Measurements from ENCODE around the gene NDFIP1.

The NDFIP1 gene

GRCh38 chr5:142091922-142092321 lies 16.7 kb upstream of the NDFIP1 start:
- ChIA-PET POLR2A (no interaction called here), CTCF (interaction anchor here (1.1 to 1.5 kb wide), 2 partner anchors 13 to 52 kb away, joined by 3 to 5 read pairs; no protein-coding TSS in a partner anchor)
- no CpG with 5 or more reads among the region's 2 CpGs for WGBS (ENCODE audit: insufficient coverage)
- H3K4me1 ChIP-seq (ENCODE audit: control extremely low read depth in 1 of 4, control insufficient read depth in 4 of 4, insufficient read depth in 4 of 4, low read length in 3 of 4), result peaks cover 0 to 3% (median 0%) of the 10 kb centered on the region in 4 experiments
- no peaks in the 10 kb centered on the region for H3K27me3 ChIP-seq (replicated peaks in 2 of 5; ENCODE audit: control insufficient read depth in 4 of 5, insufficient read depth in 5 of 5, low read length in 4 of 5)
- no peak overlapping the region for H3K4me3 ChIP-seq (ENCODE audit: control insufficient read depth in 1 of 7, extremely low read depth in 1 of 7, insufficient read depth in 4 of 7, low read depth in 2 of 7, low read length in 6 of 7)
- H3K36me3 ChIP-seq (ENCODE audit: control insufficient read depth in 4 of 4, insufficient read depth in 4 of 4, low read length in 3 of 4), result no peaks in the 10 kb centered on the region
- no peak overlapping the region for H3K27ac ChIP-seq (ENCODE audit: insufficient read depth in 1 of 2, low read depth in 1 of 2, low read length in 2 of 2, poor library complexity in 1 of 2, severe bottlenecking in 2 of 2)
- no peaks in the 10 kb centered on the region for H3K9me3 ChIP-seq (ENCODE audit: control extremely low read depth in 1 of 5, control insufficient read depth in 4 of 5, insufficient read depth in 2 of 5, low read depth in 1 of 5, low read length in 4 of 5)
- DNase-seq, result no peak

- no peak for DNase-seq
- 75% methylated on average over 4 of the region's 4 CpGs for WGBS (ENCODE audit: insufficient coverage)
- no peaks in the 10 kb centered on the region for H3K36me3 ChIP-seq (ENCODE audit: control insufficient read depth in 4 of 4, insufficient read depth in 4 of 4, low read length in 3 of 4)
- no peak overlapping the region for H3K27ac ChIP-seq (ENCODE audit: insufficient read depth in 1 of 2, low read depth in 1 of 2, low read length in 2 of 2, poor library complexity in 1 of 2, severe bottlenecking in 2 of 2)
- H3K9me3 ChIP-seq (ENCODE audit: control extremely low read depth in 1 of 5, control insufficient read depth in 4 of 5, insufficient read depth in 2 of 5, low read depth in 1 of 5, low read length in 4 of 5), result no peaks in the 10 kb centered on the region
- no peak overlapping the region for H3K4me3 ChIP-seq (ENCODE audit: control insufficient read depth in 1 of 7, extremely low read depth in 1 of 7, insufficient read depth in 4 of 7, low read depth in 2 of 7, low read length in 6 of 7)
- peaks cover 0 to 3% (median 0%) of the 10 kb centered on the region in 4 experiments for H3K4me1 ChIP-seq (ENCODE audit: control extremely low read depth in 1 of 4, control insufficient read depth in 4 of 4, insufficient read depth in 4 of 4, low read length in 3 of 4)
- H3K27me3 ChIP-seq (replicated peaks in 2 of 5; ENCODE audit: control insufficient read depth in 4 of 5, insufficient read depth in 5 of 5, low read length in 4 of 5), result peaks cover 0 to 1% (median 0%) of the 10 kb centered on the region in 5 experiments
- ChIA-PET CTCF (no interaction called here), POLR2A (no interaction called here)
These were observed 13.5 kb upstream of the NDFIP1 start for GRCh38 chr5:142095035-142095434.

GRCh38 chr5:142095651-142096330 lies 12.8 kb upstream of the NDFIP1 start:
- H3K27me3 ChIP-seq (replicated peaks in 2 of 5; ENCODE audit: control insufficient read depth in 4 of 5, insufficient read depth in 5 of 5, low read length in 4 of 5), result peaks cover 0 to 1% (median 0%) of the 10 kb centered on the region in 5 experiments
- ChIA-PET POLR2A (no interaction called here), CTCF (interaction anchor here (0.7 to 1.1 kb wide), 2 partner anchors 12 to 794 kb away, joined by 3 to 4 read pairs; no protein-coding TSS in a partner anchor)
- H3K4me1 ChIP-seq (ENCODE audit: control extremely low read depth in 1 of 4, control insufficient read depth in 4 of 4, insufficient read depth in 4 of 4, low read length in 3 of 4), result peaks cover 0 to 3% (median 0%) of the 10 kb centered on the region in 4 experiments
- H3K27ac ChIP-seq (ENCODE audit: insufficient read depth in 1 of 2, low read depth in 1 of 2, low read length in 2 of 2, poor library complexity in 1 of 2, severe bottlenecking in 2 of 2), result no peak overlapping the region
- no peaks in the 10 kb centered on the region for H3K9me3 ChIP-seq (ENCODE audit: control extremely low read depth in 1 of 5, control insufficient read depth in 4 of 5, insufficient read depth in 2 of 5, low read depth in 1 of 5, low read length in 4 of 5)
- DNase-seq, result no peak
- no peak overlapping the region for H3K4me3 ChIP-seq (ENCODE audit: control insufficient read depth in 1 of 7, extremely low read depth in 1 of 7, insufficient read depth in 4 of 7, low read depth in 2 of 7, low read length in 6 of 7)
- WGBS (ENCODE audit: insufficient coverage), result 91% methylated on average over 4 of the region's 8 CpGs
- no peaks in the 10 kb centered on the region for H3K36me3 ChIP-seq (ENCODE audit: control insufficient read depth in 4 of 4, insufficient read depth in 4 of 4, low read length in 3 of 4)

GRCh38 chr5:142096382-142096781 lies 12.2 kb upstream of the NDFIP1 start:
- no peak overlapping the region for H3K4me3 ChIP-seq (ENCODE audit: control insufficient read depth in 1 of 7, extremely low read depth in 1 of 7, insufficient read depth in 4 of 7, low read depth in 2 of 7, low read length in 6 of 7)
- WGBS (ENCODE audit: insufficient coverage), result 74% methylated on average over 2 of the region's 3 CpGs
- H3K4me1 ChIP-seq (ENCODE audit: control extremely low read depth in 1 of 4, control insufficient read depth in 4 of 4, insufficient read depth in 4 of 4, low read length in 3 of 4), result peaks cover 0 to 3% (median 0%) of the 10 kb centered on the region in 4 experiments

GRCh38 chr5:142097681-142098080 lies 10.9 kb upstream of the NDFIP1 start:
- Histone ChIP-seq H3K9me3 (ENCODE audit: control extremely low read depth in 1 of 5, control insufficient read depth in 4 of 5, insufficient read depth in 2 of 5, low read depth in 1 of 5, low read length in 4 of 5) (no peaks in the 10 kb centered on the region), H3K4me3 (ENCODE audit: control insufficient read depth in 1 of 7, extremely low read depth in 1 of 7, insufficient read depth in 4 of 7, low read depth in 2 of 7, low read length in 6 of 7) (no peak overlapping the region), H3K27ac (ENCODE audit: insufficient read depth in 1 of 2, low read depth in 1 of 2, low read length in 2 of 2, poor library complexity in 1 of 2, severe bottlenecking in 2 of 2) (no peak overlapping the region), H3K36me3 (ENCODE audit: control insufficient read depth in 4 of 4, insufficient read depth in 4 of 4, low read length in 3 of 4) (no peaks in the 10 kb centered on the region), H3K4me1 (ENCODE audit: control extremely low read depth in 1 of 4, control insufficient read depth in 4 of 4, insufficient read depth in 4 of 4, low read length in 3 of 4) (peaks cover 0 to 3% (median 0%) of the 10 kb centered on the region in 4 experiments), H3K27me3 (replicated peaks in 2 of 5; ENCODE audit: control insufficient read depth in 4 of 5, insufficient read depth in 5 of 5, low read length in 4 of 5) (peaks cover 0 to 1% (median 0%) of the 10 kb centered on the region in 5 experiments)
- POLR2A ChIA-PET, result no interaction called here
- CTCF ChIA-PET, result interaction anchor here (1.0 kb wide), 1 partner anchor 46 kb away, joined by 3 read pairs; no protein-coding TSS in a partner anchor
- no peak for DNase-seq
- WGBS (ENCODE audit: insufficient coverage), result over 99% methylated on average over 7 of the region's 9 CpGs

More at GRCh38 chr5:142096382-142096781, 12.2 kb upstream of the NDFIP1 start:
- H3K27me3 ChIP-seq (replicated peaks in 2 of 5; ENCODE audit: control insufficient read depth in 4 of 5, insufficient read depth in 5 of 5, low read length in 4 of 5), result peaks cover 0 to 1% (median 0%) of the 10 kb centered on the region in 5 experiments
- no peak for DNase-seq
- H3K9me3 ChIP-seq (ENCODE audit: control extremely low read depth in 1 of 5, control insufficient read depth in 4 of 5, insufficient read depth in 2 of 5, low read depth in 1 of 5, low read length in 4 of 5), result no peaks in the 10 kb centered on the region
- ChIA-PET CTCF (interaction anchor here (0.7 to 1.1 kb wide), 2 partner anchors 11 to 793 kb away, joined by 3 to 4 read pairs; no protein-coding TSS in a partner anchor), POLR2A (no interaction called here)
- H3K27ac ChIP-seq (ENCODE audit: insufficient read depth in 1 of 2, low read depth in 1 of 2, low read length in 2 of 2, poor library complexity in 1 of 2, severe bottlenecking in 2 of 2), result no peak overlapping the region
- no peaks in the 10 kb centered on the region for H3K36me3 ChIP-seq (ENCODE audit: control insufficient read depth in 4 of 4, insufficient read depth in 4 of 4, low read length in 3 of 4)

- CTCF ChIA-PET, result interaction anchor here (1.0 kb wide), 1 partner anchor 45 kb away, joined by 3 read pairs; no protein-coding TSS in a partner anchor
- no peaks in the 10 kb centered on the region for H3K9me3 ChIP-seq (ENCODE audit: control extremely low read depth in 1 of 5, control insufficient read depth in 4 of 5, insufficient read depth in 2 of 5, low read depth in 1 of 5, low read length in 4 of 5)
- WGBS (ENCODE audit: insufficient coverage), result 100% methylated on average over 1 of the region's 2 CpGs
- POLR2A ChIA-PET, result no interaction called here
- peaks cover 0 to 1% (median 0%) of the 10 kb centered on the region in 5 experiments for H3K27me3 ChIP-seq (replicated peaks in 2 of 5; ENCODE audit: control insufficient read depth in 4 of 5, insufficient read depth in 5 of 5, low read length in 4 of 5)
- H3K36me3 ChIP-seq (ENCODE audit: control insufficient read depth in 4 of 4, insufficient read depth in 4 of 4, low read length in 3 of 4), result no peaks in the 10 kb centered on the region
- H3K4me3 ChIP-seq (ENCODE audit: control insufficient read depth in 1 of 7, extremely low read depth in 1 of 7, insufficient read depth in 4 of 7, low read depth in 2 of 7, low read length in 6 of 7), result no peak overlapping the region
- H3K4me1 ChIP-seq (ENCODE audit: control extremely low read depth in 1 of 4, control insufficient read depth in 4 of 4, insufficient read depth in 4 of 4, low read length in 3 of 4), result peaks cover 0 to 3% (median 0%) of the 10 kb centered on the region in 4 experiments
- H3K27ac ChIP-seq (ENCODE audit: insufficient read depth in 1 of 2, low read depth in 1 of 2, low read length in 2 of 2, poor library complexity in 1 of 2, severe bottlenecking in 2 of 2), result no peak overlapping the region
- no peak for DNase-seq
These were observed 10.3 kb upstream of the NDFIP1 start for GRCh38 chr5:142098275-142098674.

- DNase-seq, result no peak
- H3K36me3 ChIP-seq (ENCODE audit: control insufficient read depth in 4 of 4, insufficient read depth in 4 of 4, low read length in 3 of 4), result no peaks in the 10 kb centered on the region
- no peaks in the 10 kb centered on the region for H3K9me3 ChIP-seq (ENCODE audit: control extremely low read depth in 1 of 5, control insufficient read depth in 4 of 5, insufficient read depth in 2 of 5, low read depth in 1 of 5, low read length in 4 of 5)
- peaks cover 0 to 3% (median 0%) of the 10 kb centered on the region in 4 experiments for H3K4me1 ChIP-seq (ENCODE audit: control extremely low read depth in 1 of 4, control insufficient read depth in 4 of 4, insufficient read depth in 4 of 4, low read length in 3 of 4)
- no peak overlapping the region for H3K27ac ChIP-seq (ENCODE audit: insufficient read depth in 1 of 2, low read depth in 1 of 2, low read length in 2 of 2, poor library complexity in 1 of 2, severe bottlenecking in 2 of 2)
- ChIA-PET POLR2A (no interaction called here), CTCF (no interaction called here)
- peaks cover 0 to 1% (median 0%) of the 10 kb centered on the region in 5 experiments for H3K27me3 ChIP-seq (replicated peaks in 2 of 5; ENCODE audit: control insufficient read depth in 4 of 5, insufficient read depth in 5 of 5, low read length in 4 of 5)
- no peak overlapping the region for H3K4me3 ChIP-seq (ENCODE audit: control insufficient read depth in 1 of 7, extremely low read depth in 1 of 7, insufficient read depth in 4 of 7, low read depth in 2 of 7, low read length in 6 of 7)
These were observed 9.6 kb upstream of the NDFIP1 start for GRCh38 chr5:142098931-142099330.
